Osteoblast (primary cell): Measurements from ENCODE around the gene FBXO22. TPM values are rescaled to one million over a fixed set of nuclear protein-coding genes. Genes with fewer than 3 reads are reported as not detected.
"Not testable (repeated sequence)": the region's sequence is repeated elsewhere in the genome, so short reads cannot be mapped to it uniquely, and the experiment has no call there.

Source experiments
- DNase-seq: peaks from one replicate; pipeline ENCODE4 v3.0.0; 2011; ENCODE audit warnings: low spot score, mixed read lengths; ENCODE audit not compliant: insufficient read length; ENCODE audit errors: missing footprints
- H2AFZ ChIP-seq: 2 replicates; pipeline ENCODE4 v1.6.0; 2011; ENCODE audit warnings: mild to moderate bottlenecking, low read length
- H3K27ac ChIP-seq: 2 replicates; pipeline ENCODE4 v1.5.1; 2011; ENCODE audit warnings: mild to moderate bottlenecking, low read depth, low read length, moderate library complexity
- H3K27me3 ChIP-seq: 2 replicates; pipeline ENCODE4 v1.6.0; 2012; ENCODE audit warnings: mild to moderate bottlenecking, control low read depth, inconsistent platforms, low read length, moderate library complexity; ENCODE audit not compliant: insufficient read depth
- H3K36me3 ChIP-seq: 2 replicates; pipeline ENCODE4 v1.5.1; 2011; ENCODE audit warnings: mild to moderate bottlenecking, low read length, control low read depth, moderate library complexity; ENCODE audit not compliant: insufficient read depth
- H3K4me1 ChIP-seq: 2 replicates; pipeline ENCODE4 v1.5.1; 2011; ENCODE audit warnings: mild to moderate bottlenecking, low read length, control low read depth, moderate library complexity; ENCODE audit not compliant: insufficient read depth
- H3K4me2 ChIP-seq: 2 replicates; pipeline ENCODE4 v1.6.0; 2011; ENCODE audit warnings: mild to moderate bottlenecking, low read length; ENCODE audit not compliant: insufficient read depth
- H3K4me3 ChIP-seq: fragments of 200-600 bp; sonication (generic); 3 replicates; pipeline ENCODE4 v1.5.1; 2012; ENCODE audit warnings: mild to moderate bottlenecking, low read length, inconsistent platforms; ENCODE audit not compliant: insufficient read depth
- H3K79me2 ChIP-seq: 2 replicates; pipeline ENCODE4 v1.6.0; 2012; ENCODE audit warnings: mild to moderate bottlenecking, low read length, control low read depth, inconsistent platforms; ENCODE audit not compliant: insufficient read depth
- H3K9me3 ChIP-seq: 2 replicates; pipeline ENCODE4 v1.5.1; 2011; ENCODE audit warnings: low read depth, low read length, control low read depth
- H4K20me1 ChIP-seq: 2 replicates; pipeline ENCODE4 v1.6.0; 2012; ENCODE audit warnings: mild to moderate bottlenecking, low read length, control low read depth; ENCODE audit not compliant: insufficient read depth
- CTCF ChIP-seq: IDR thresholded peaks from 2 replicates; pipeline ENCODE4 v1.5.1; 2011; ENCODE audit warnings: mild to moderate bottlenecking, low read depth, low read length, moderate library complexity; ENCODE audit errors: extremely low read depth
- total RNA-seq: library from RNA; depleted of rRNA; stranded (reverse); fragments of >200 nt; gene quantifications from 2 replicates; pipeline ENCODE4 v1.2.3, GENCODE V29; 2012

FBXO22 gene
- total RNA-seq, 1 donor, result 27.1 TPM

GRCh38 chr15:75900577-75900976 lies 3.1 kb upstream of the FBXO22 start:
- TF ChIP-seq CTCF, result no peak

GRCh38 chr15:75902129-75902557 lies 1.5 kb upstream of the FBXO22 start:
- no peak overlapping the region for H2AFZ ChIP-seq
- no peak overlapping the region for H3K4me2 ChIP-seq
- peaks cover 4% of the 10 kb centered on the region for H4K20me1 ChIP-seq
- no peaks in the 10 kb centered on the region for H3K9me3 ChIP-seq
- TF ChIP-seq CTCF, result no peak
- peaks cover 31% of the 10 kb centered on the region for H3K79me2 ChIP-seq
- peaks cover 22% of the 10 kb centered on the region for H3K36me3 ChIP-seq
- H3K4me3 ChIP-seq, result no peak overlapping the region
- no peak for DNase-seq
- no peak overlapping the region for H3K27ac ChIP-seq
- H3K27me3 ChIP-seq, result no peaks in the 10 kb centered on the region
- H3K4me1 ChIP-seq, result peaks cover 5% of the 10 kb centered on the region

More at GRCh38 chr15:75900577-75900976, 3.1 kb upstream of the FBXO22 start:
- H3K9me3 ChIP-seq, result no peaks in the 10 kb centered on the region
- peaks cover 14% of the 10 kb centered on the region for H3K36me3 ChIP-seq
- no peak overlapping the region for H3K4me3 ChIP-seq
- no peak overlapping the region for H3K4me2 ChIP-seq
- H4K20me1 ChIP-seq, result no peaks in the 10 kb centered on the region
- no peak for DNase-seq
- H3K4me1 ChIP-seq, result peaks cover 5% of the 10 kb centered on the region
- H3K27ac ChIP-seq, result no peak overlapping the region
- H3K27me3 ChIP-seq, result no peaks in the 10 kb centered on the region
- no peak overlapping the region for H2AFZ ChIP-seq
- H3K79me2 ChIP-seq, result peaks cover 16% of the 10 kb centered on the region

GRCh38 chr15:75905231-75905630 lies 1.6 kb downstream of the FBXO22 start:
- Histone ChIP-seq H3K9me3 (no peaks in the 10 kb centered on the region), H3K27me3 (no peaks in the 10 kb centered on the region), H4K20me1 (peaks cover 8% of the 10 kb centered on the region), H2AFZ (no peak overlapping the region), H3K36me3 (peaks cover 18% of the 10 kb centered on the region), H3K4me3 (peak overlapping the region; percentile 3), H3K4me2 (peak overlapping the region; percentile 25), H3K4me1 (peaks cover 5% of the 10 kb centered on the region), H3K79me2 (peaks cover 61% of the 10 kb centered on the region), H3K27ac (no peak overlapping the region)
- TF ChIP-seq CTCF, result no peak
- DNase-seq, result no peak

GRCh38 chr15:75910355-75910754 lies 6.7 kb downstream of the FBXO22 start:
- not testable (repeated sequence) for H3K4me1 ChIP-seq, H3K4me2 ChIP-seq, H3K4me3 ChIP-seq, H3K27me3 ChIP-seq, H4K20me1 ChIP-seq, H3K27ac ChIP-seq, DNase-seq, H3K9me3 ChIP-seq, H2AFZ ChIP-seq
- H3K79me2 ChIP-seq, result peaks cover 80% of the 10 kb centered on the region
- H3K36me3 ChIP-seq, result peaks cover 30% of the 10 kb centered on the region

GRCh38 chr15:75916978-75917377 lies 13.3 kb downstream of the FBXO22 start:
- Histone ChIP-seq H3K4me3 (no peak overlapping the region), H4K20me1 (peaks cover 8% of the 10 kb centered on the region), H3K27ac (no peak overlapping the region), H3K4me1 (peaks cover 1% of the 10 kb centered on the region), H3K9me3 (no peaks in the 10 kb centered on the region), H3K27me3 (no peaks in the 10 kb centered on the region), H2AFZ (no peak overlapping the region), H3K4me2 (no peak overlapping the region), H3K79me2 (peaks cover 40% of the 10 kb centered on the region), H3K36me3 (peaks cover 40% of the 10 kb centered on the region)
- TF ChIP-seq CTCF, result no peak
- no peak for DNase-seq
